Calu3 (cell line): Measurements from ENCODE around the gene SLC1A7. TPM values are rescaled to one million over a fixed set of nuclear protein-coding genes. Genes with fewer than 3 reads are reported as not detected.

Experiments used
- BruUV-seq: library from RNA; stranded (reverse); fragments of 400-500 nt; replicated peaks from 2 replicates; lab custom pipeline; 2021; lab: Mats Ljungman, UMichigan
- CTCF ChIA-PET: fragments of 300-600 bp; sonication (Branson Sonifier 250); formaldehyde crosslinking; loops from one replicate; lab custom pipeline; 2022; ENCODE audit warnings: antibody characterized with exemption; lab: Charles Lee
- DNase-seq: peaks from one replicate; pipeline ENCODE4 v3.0.0; 2022
- H3K27ac Mint-ChIP-seq: one replicate; pipeline ENCODE4 v1.8.0; 2022; ENCODE audit warnings: mixed read lengths; ENCODE audit not compliant: unreplicated experiment
- H3K27me3 Mint-ChIP-seq: one replicate; pipeline ENCODE4 v1.8.0; 2022; ENCODE audit warnings: mixed read lengths; ENCODE audit not compliant: unreplicated experiment
- H3K36me3 Mint-ChIP-seq: one replicate; pipeline ENCODE4 v1.8.0; 2022; ENCODE audit warnings: mild to moderate bottlenecking, moderate library complexity, mixed read lengths; ENCODE audit not compliant: insufficient read depth, unreplicated experiment
- H3K4me1 Mint-ChIP-seq: one replicate; pipeline ENCODE4 v1.8.0; 2022; ENCODE audit warnings: mild to moderate bottlenecking, low read depth, mixed read lengths; ENCODE audit not compliant: unreplicated experiment
- H3K4me3 Mint-ChIP-seq: one replicate; pipeline ENCODE4 v1.8.0; 2022; ENCODE audit warnings: mild to moderate bottlenecking, low read depth, moderate library complexity, mixed read lengths; ENCODE audit not compliant: unreplicated experiment
- H3K9me3 Mint-ChIP-seq: one replicate; pipeline ENCODE4 v1.8.0; 2022; ENCODE audit warnings: low read depth, mixed read lengths; ENCODE audit not compliant: unreplicated experiment
- CTCF ChIP-seq: fragments of 200-600 bp; IDR thresholded peaks from one replicate; pipeline ENCODE4 v1.8.0; 2022; ENCODE audit warnings: antibody characterized with exemption; ENCODE audit not compliant: unreplicated experiment
- intact Hi-C: fragments of 100-400 bp; cut with micrococcal nuclease; formaldehyde crosslinking; loops from one replicate; pipeline ENCODE4 v1.10.0; 2022; ENCODE audit not compliant: unreplicated experiment
- total RNA-seq: library from RNA; stranded (reverse); gene quantifications from 2 replicates; pipeline ENCODE4 v1.2.3, GENCODE V29; 2022

SLC1A7 gene
- total RNA-seq, 1 experiment from 2014 or later, result not detected

- Mint-ChIP-seq H3K4me1 (peaks cover 23% of the 10 kb centered on the region), H3K9me3 (no peaks in the 10 kb centered on the region), H3K27ac (no peak overlapping the region), H3K27me3 (peaks cover 21% of the 10 kb centered on the region), H3K4me3 (no peak overlapping the region), H3K36me3 (no peaks in the 10 kb centered on the region)
- BruUV-seq, result no TSS peak
- TF ChIP-seq CTCF, result no peak
- CTCF ChIA-PET, result no interaction called here
- DNase-seq, result no peak
- intact Hi-C loops, result no loop called here
Measured at GRCh38 chr1:53081384-53082066, 60.9 kb downstream of the SLC1A7 start.

GRCh38 chr1:53080769-53081168, 61.7 kb downstream of the SLC1A7 start:
- H3K4me3 Mint-ChIP-seq, result no peak overlapping the region
- H3K9me3 Mint-ChIP-seq, result no peaks in the 10 kb centered on the region
- H3K27ac Mint-ChIP-seq, result no peak overlapping the region
- no peak for TF ChIP-seq CTCF
- intact Hi-C loops, result no loop called here
- DNase-seq, result no peak
- H3K4me1 Mint-ChIP-seq, result peaks cover 23% of the 10 kb centered on the region
- no TSS peak for BruUV-seq
- CTCF ChIA-PET, result no interaction called here
- H3K27me3 Mint-ChIP-seq, result peaks cover 21% of the 10 kb centered on the region
- no peaks in the 10 kb centered on the region for H3K36me3 Mint-ChIP-seq

- intact Hi-C loops, result no loop called here
- Mint-ChIP-seq H3K4me3 (no peak overlapping the region), H3K9me3 (no peaks in the 10 kb centered on the region), H3K27me3 (peaks cover 21% of the 10 kb centered on the region), H3K27ac (no peak overlapping the region), H3K36me3 (no peaks in the 10 kb centered on the region), H3K4me1 (peaks cover 21% of the 10 kb centered on the region)
- no TSS peak for BruUV-seq
- no peak for TF ChIP-seq CTCF
- DNase-seq, result no peak
- CTCF ChIA-PET, result no interaction called here
Measured at GRCh38 chr1:53080041-53080440, 62.4 kb downstream of the SLC1A7 start.

GRCh38 chr1:53079251-53079650, 63.2 kb downstream of the SLC1A7 start:
- Mint-ChIP-seq H3K36me3 (no peaks in the 10 kb centered on the region), H3K27me3 (peaks cover 20% of the 10 kb centered on the region), H3K9me3 (no peaks in the 10 kb centered on the region), H3K4me1 (peaks cover 13% of the 10 kb centered on the region), H3K4me3 (no peak overlapping the region), H3K27ac (no peak overlapping the region)
- no peak for DNase-seq
- TF ChIP-seq CTCF, result no peak
- CTCF ChIA-PET, result interaction anchor here (1.0 kb wide), 1 partner anchor 67 kb away, joined by 3 read pairs; no protein-coding TSS in a partner anchor
- no TSS peak for BruUV-seq
- intact Hi-C loops, result no loop called here
